GM23338 (cell line): Measurements from ENCODE around the gene CASS4. TPM values are rescaled to one million over a fixed set of nuclear protein-coding genes. Genes with fewer than 3 reads are reported as not detected.

ENCODE experiments used
- ATAC-seq: fragments of 200-7000 bp; cut with Tn5 transposase; 3 replicates; pipeline ENCODE4 v1.9.1; 2020
- DNase-seq: peaks from one replicate; pipeline ENCODE4 v3.0.0-alpha.2; 2015; ENCODE audit warnings: low spot score
- H2AFZ ChIP-seq: fragments of 200-600 bp; sonication (generic); 2 replicates; pipeline ENCODE4 v1.8.0; 2016; ENCODE audit warnings: antibody characterized with exemption, mild to moderate bottlenecking, moderate library complexity
- H3F3A ChIP-seq: fragments of 200-600 bp; sonication (generic); replicated peaks from 2 replicates; pipeline ENCODE4 v1.8.0; 2017; ENCODE audit warnings: antibody characterized with exemption, mixed run types, low read depth
- H3K27ac ChIP-seq: fragments of 200-600 bp; sonication (generic); 2 replicates; pipeline ENCODE4 v1.6.1; 2016; ENCODE audit warnings: low read depth
- H3K27me3 ChIP-seq: fragments of 200-600 bp; sonication (generic); 2 replicates; pipeline ENCODE4 v1.8.0; 2016; ENCODE audit warnings: mild to moderate bottlenecking, mixed run types, moderate library complexity; ENCODE audit not compliant: insufficient read depth
- H3K36me3 ChIP-seq: fragments of 200-600 bp; sonication (generic); 2 replicates; pipeline ENCODE4 v1.8.0; 2016; ENCODE audit warnings: mild to moderate bottlenecking; ENCODE audit not compliant: insufficient read depth
- H3K4me1 ChIP-seq: fragments of 200-600 bp; sonication (generic); 2 replicates; pipeline ENCODE4 v1.8.0; 2016; ENCODE audit warnings: mild to moderate bottlenecking, moderate library complexity; ENCODE audit not compliant: insufficient read depth
- H3K4me2 ChIP-seq: fragments of 200-600 bp; sonication (generic); 2 replicates; pipeline ENCODE4 v1.7.1; 2017; ENCODE audit warnings: mixed run types
- H3K4me3 ChIP-seq: fragments of 200-600 bp; sonication (generic); 2 replicates; pipeline ENCODE4 v1.6.1; 2016; ENCODE audit warnings: mixed run types
- H3K79me2 ChIP-seq: fragments of 200-600 bp; sonication (generic); replicated peaks from 2 replicates; pipeline ENCODE4 v1.8.0; 2017; ENCODE audit warnings: mild to moderate bottlenecking; ENCODE audit not compliant: insufficient read depth
- H3K9me2 ChIP-seq: fragments of 200-600 bp; sonication (generic); 2 replicates; pipeline ENCODE4 v1.8.0; 2017; ENCODE audit not compliant: insufficient read depth
- H4K20me1 ChIP-seq: fragments of 200-600 bp; sonication (generic); replicated peaks from 2 replicates; pipeline ENCODE4 v1.8.0; 2017; ENCODE audit warnings: mild to moderate bottlenecking; ENCODE audit not compliant: insufficient read depth
- H3K27ac Mint-ChIP-seq: 2 replicates; pipeline ENCODE4 v1.8.0; 2020; ENCODE audit warnings: inconsistent platforms, mild to moderate bottlenecking, moderate library complexity, mixed read lengths
- H3K27me3 Mint-ChIP-seq: 3 replicates; pipeline ENCODE4 v1.8.0; 2022; ENCODE audit warnings: low read depth, mild to moderate bottlenecking, moderate library complexity, mixed read lengths, inconsistent platforms; ENCODE audit not compliant: insufficient read depth, poor library complexity
- H3K36me3 Mint-ChIP-seq: 3 replicates; pipeline ENCODE4 v1.8.0; 2021; ENCODE audit warnings: low read depth, mild to moderate bottlenecking, inconsistent platforms, moderate library complexity, mixed read lengths
- H3K4me1 Mint-ChIP-seq: 3 replicates; pipeline ENCODE4 v1.8.0; 2020; ENCODE audit warnings: mild to moderate bottlenecking, inconsistent platforms, mixed read lengths
- H3K4me3 Mint-ChIP-seq: 3 replicates; pipeline ENCODE4 v1.8.0; 2021; ENCODE audit warnings: moderate library complexity, mild to moderate bottlenecking, inconsistent platforms, mixed read lengths
- H3K9me3 Mint-ChIP-seq: 3 replicates; pipeline ENCODE4 v1.8.0; 2020; ENCODE audit warnings: moderate library complexity, mild to moderate bottlenecking, inconsistent platforms, mixed read lengths
- CREB1 ChIP-seq: fragments of 250-450 bp; sonication (Bioruptor Pico); IDR thresholded peaks from 2 replicates; pipeline ENCODE4 v1.5.0; 2020; ENCODE audit warnings: low read depth, mild to moderate bottlenecking, moderate library complexity
- CTCF ChIP-seq, 2 experiments: fragments of 200-600 bp in 1 of 2; sonication (generic) in 1 of 2; conservative IDR thresholded peaks; 2 replicates each; pipeline versions ENCODE4 v1.5.1 to v1.6.1; 2016 to 2017; ENCODE audit warnings: antibody characterized with exemption in 2 of 2, low read depth in 2 of 2, mild to moderate bottlenecking in 2 of 2, moderate library complexity in 1 of 2
- ETS1 ChIP-seq: IDR thresholded peaks from 2 replicates; pipeline ENCODE4 v1.6.1; 2016; ENCODE audit warnings: antibody characterized with exemption
- EZH2 ChIP-seq: fragments of 200-600 bp; sonication (generic); IDR thresholded peaks from one replicate; pipeline ENCODE4 v1.8.0; 2017; ENCODE audit warnings: antibody characterized with exemption, mild to moderate bottlenecking, low read depth; ENCODE audit not compliant: unreplicated experiment
- EZH2phosphoT487 ChIP-seq: fragments of 200-600 bp; sonication (generic); IDR thresholded peaks from one replicate; pipeline ENCODE4 v1.8.1; 2018; ENCODE audit warnings: antibody characterized with exemption; ENCODE audit not compliant: unreplicated experiment
- JUNB ChIP-seq: IDR thresholded peaks from one replicate; pipeline ENCODE4 v1.6.1; 2016; ENCODE audit warnings: antibody characterized with exemption; ENCODE audit not compliant: unreplicated experiment
- NANOG ChIP-seq: IDR thresholded peaks from 2 replicates; pipeline ENCODE4 v1.6.1; 2016; ENCODE audit warnings: antibody characterized with exemption, borderline replicate concordance
- POLR2AphosphoS5 ChIP-seq: IDR thresholded peaks from 2 replicates; pipeline ENCODE4 v1.6.1; 2016; ENCODE audit warnings: antibody characterized with exemption, low read depth
- REST ChIP-seq: IDR thresholded peaks from one replicate; pipeline ENCODE4 v1.6.1; 2018; ENCODE audit warnings: antibody characterized with exemption; ENCODE audit not compliant: unreplicated experiment
- STAT1 ChIP-seq: IDR thresholded peaks from one replicate; pipeline ENCODE4 v1.6.1; 2016; ENCODE audit warnings: antibody characterized with exemption; ENCODE audit not compliant: unreplicated experiment
- ZNF114 ChIP-seq: fragments of 250-450 bp; sonication (Bioruptor Pico); IDR thresholded peaks from 2 replicates; pipeline ENCODE4 v1.5.0; 2020; ENCODE audit warnings: mild to moderate bottlenecking, moderate library complexity
- ZNF331 ChIP-seq: fragments of 250-450 bp; sonication (Bioruptor Pico); IDR thresholded peaks from 2 replicates; pipeline ENCODE4 v1.5.0; 2020; ENCODE audit warnings: low read depth, mild to moderate bottlenecking, moderate library complexity
- ZNF462 ChIP-seq: fragments of 250-450 bp; sonication (Bioruptor Pico); IDR thresholded peaks from 2 replicates; pipeline ENCODE4 v1.5.0; 2020; ENCODE audit warnings: mild to moderate bottlenecking, moderate library complexity
- polyA plus RNA-seq: library from polyadenylated mRNA; unstranded; fragments of >200 nt; fragmentation: Nextera tagmentation; extraction: Ambion mirVana; gene quantifications from 2 replicates; pipeline ENCODE4 v1.2.1, GENCODE V29; 2016
- total RNA-seq: library from RNA; depleted of rRNA; stranded (reverse); fragments of >200 nt; shearing (Covaris generic); gene quantifications from 2 replicates; pipeline ENCODE4 v1.2.3, GENCODE V29; 2014

Gene CASS4
- total and polyA plus RNA-seq, 2 experiments from 2014 or later, result not detected

GRCh38 chr20:56469077-56469449 lies 57.0 kb downstream of the CASS4 start:
- no peak for ATAC-seq
- Mint-ChIP-seq H3K4me1 (peaks cover 4% of the 10 kb centered on the region; the same call in 2 of the 3 replicates), H3K27ac (no peak overlapping the region; the same call in 1 of the 2 replicates), H3K4me3 (peak overlapping the region; percentile 100), H3K9me3 (no peaks in the 10 kb centered on the region; the same call in 2 of the 3 replicates), H3K36me3 (peaks cover 6% of the 10 kb centered on the region; the same call in 2 of the 3 replicates), H3K27me3 (no peaks in the 10 kb centered on the region)
- Histone ChIP-seq H2AFZ (peak overlapping the region; percentile 97), H4K20me1 (no peaks in the 10 kb centered on the region; the same call in 1 of the 2 replicates), H3K4me2 (peak overlapping the region; percentile 97), H3K36me3 (peaks cover 7% of the 10 kb centered on the region; the same call in 1 of the 2 replicates), H3K4me1 (peaks cover 7% of the 10 kb centered on the region), H3K4me3 (peak overlapping the region; percentile 98), H3K79me2 (peaks cover 29% of the 10 kb centered on the region), H3K27me3 (no peaks in the 10 kb centered on the region), H3F3A (no peaks in the 10 kb centered on the region), H3K9me2 (no peaks in the 10 kb centered on the region), H3K27ac (no peak overlapping the region)
- TF ChIP-seq ZNF331 (CRISPR knock-in tag), result no peak
- no peak for TF ChIP-seq CREB1 (CRISPR knock-in tag)
- TF ChIP-seq NANOG, result no peak
- no peak for TF ChIP-seq REST
- no peak for TF ChIP-seq EZH2phosphoT487
- TF ChIP-seq POLR2AphosphoS5, result no peak
- no peak for TF ChIP-seq CTCF (conservative IDR thresholded peaks at IDR 0.05; ENCODE audit: low read depth in 2 of 2)
- TF ChIP-seq ZNF462, result no peak
- TF ChIP-seq STAT1, result no peak
- no peak for TF ChIP-seq EZH2
- no peak for TF ChIP-seq JUNB
- TF ChIP-seq ZNF114 (CRISPR knock-in tag), result no peak
- no peak for TF ChIP-seq ETS1
- DNase-seq, result no peak
